Keratinocyte (primary cell): ENCODE measurements around the gene FMR1. TPM values are rescaled to one million over a fixed set of nuclear protein-coding genes. Genes with fewer than 3 reads are reported as not detected.

Experiments
- DNase-seq: peaks from one replicate; pipeline ENCODE4 v3.0.0-alpha.2; 2011; ENCODE audit warnings: low read depth, missing footprints, low spot score
- FAIRE-seq: peaks from 2 replicates; lab custom pipeline; 2011; peaks lifted over from hg19 to GRCh38; lab: Jason Lieb, UNC
- H2AFZ ChIP-seq: 2 replicates; pipeline ENCODE4 v1.6.0; 2012; ENCODE audit warnings: low read length, control low read depth, inconsistent platforms; ENCODE audit not compliant: control insufficient read depth
- H3K27ac ChIP-seq: 2 replicates; pipeline ENCODE4 v1.5.1; 2011; ENCODE audit warnings: low read length; ENCODE audit not compliant: control insufficient read depth, insufficient read depth
- H3K27me3 ChIP-seq: 3 replicates; pipeline ENCODE4 v1.6.0; 2011; ENCODE audit warnings: low read length; ENCODE audit not compliant: control insufficient read depth, insufficient read depth; ENCODE audit errors: extremely low read depth
- H3K36me3 ChIP-seq, 2 experiments: 2 replicates in 1 of 2; 3 replicates in 1 of 2; pipeline ENCODE4 v1.5.1; 2011; ENCODE audit warnings: low read length in 2 of 2, mild to moderate bottlenecking in 1 of 2; ENCODE audit not compliant: control insufficient read depth in 2 of 2, insufficient read depth in 2 of 2; ENCODE audit errors: extremely low read depth in 1 of 2
- H3K4me1 ChIP-seq: 3 replicates; pipeline ENCODE4 v1.5.1; 2011; ENCODE audit warnings: low read length; ENCODE audit not compliant: control insufficient read depth, insufficient read depth; ENCODE audit errors: extremely low read depth
- H3K4me2 ChIP-seq: 3 replicates; pipeline ENCODE4 v1.6.0; 2011; ENCODE audit warnings: low read depth, low read length; ENCODE audit not compliant: control insufficient read depth, insufficient read depth; ENCODE audit errors: extremely low read depth
- H3K4me3 ChIP-seq, 3 experiments: fragments of 200-600 bp in 1 of 3; sonication (generic) in 1 of 3; 2 replicates in 2 of 3; 3 replicates in 1 of 3; pipeline ENCODE4 v1.5.1; 2011 to 2016; ENCODE audit warnings: low read length in 3 of 3, mild to moderate bottlenecking in 3 of 3, control low read depth in 2 of 3, inconsistent platforms in 1 of 3, low read depth in 1 of 3, mixed read lengths in 1 of 3, mixed run types in 1 of 3, moderate library complexity in 1 of 3; ENCODE audit not compliant: control insufficient read depth in 2 of 3, insufficient read depth in 2 of 3; ENCODE audit errors: extremely low read depth in 1 of 3
- H3K79me2 ChIP-seq: 2 replicates; pipeline ENCODE4 v1.6.0; 2012; ENCODE audit warnings: low read length; ENCODE audit not compliant: control insufficient read depth, insufficient read depth
- H3K9ac ChIP-seq: 3 replicates; pipeline ENCODE4 v1.6.0; 2011; ENCODE audit warnings: low read length; ENCODE audit not compliant: control insufficient read depth, insufficient read depth; ENCODE audit errors: extremely low read depth
- H3K9me1 ChIP-seq: 3 replicates; pipeline ENCODE4 v1.6.0; 2011; ENCODE audit warnings: low read length; ENCODE audit not compliant: control insufficient read depth, insufficient read depth; ENCODE audit errors: extremely low read depth
- H3K9me3 ChIP-seq: 2 replicates; pipeline ENCODE4 v1.5.1; 2012; ENCODE audit warnings: low read depth, low read length; ENCODE audit not compliant: control insufficient read depth
- H4K20me1 ChIP-seq: 3 replicates; pipeline ENCODE4 v1.6.0; 2011; ENCODE audit warnings: low read length; ENCODE audit not compliant: control insufficient read depth, insufficient read depth; ENCODE audit errors: extremely low read depth
- CTCF ChIP-seq, 3 experiments: IDR thresholded peaks in 1 of 3; conservative IDR thresholded peaks in 1 of 3; optimal IDR thresholded peaks in 1 of 3; 2 replicates in 2 of 3; 3 replicates in 1 of 3; pipeline versions ENCODE3 to v1.5.1; 2011; ENCODE audit warnings: low read length in 3 of 3, mild to moderate bottlenecking in 3 of 3, moderate library complexity in 2 of 3, control low read depth in 1 of 3, inconsistent platforms in 1 of 3; ENCODE audit not compliant: insufficient read depth in 2 of 3; ENCODE audit errors: extremely low read depth in 1 of 3
- EZH2 ChIP-seq: IDR thresholded peaks from one replicate; pipeline ENCODE4 v1.6.1; 2012; ENCODE audit warnings: inconsistent platforms, mild to moderate bottlenecking, low read length, moderate library complexity
- dilution Hi-C: fragments of 300-500 bp; cut with MboI; formaldehyde crosslinking; loops from one replicate; pipeline ENCODE4 v1.7.0; 2020; ENCODE audit warnings: low sequenced_read_pairs; ENCODE audit not compliant: extremely low pct_ligation_motif_present
- polyA plus RNA-seq, 5 experiments: library from polyadenylated mRNA; depleted of rRNA in 3 of 5; stranded (reverse) in 3 of 5; stranded (forward) in 1 of 5; unstranded in 1 of 5; fragments of >200 nt; gene quantifications; 1 replicate in 1 of 5; 2 replicates in 3 of 5; 3 replicates in 1 of 5; pipeline versions ENCODE4 v1.2.1 to v1.2.3, GENCODE V29; 2011 to 2012; ENCODE audit warnings: missing spikeins in 2 of 5, low read depth in 1 of 5, low replicate concordance in 1 of 5

FMR1 gene
- polyA plus RNA-seq, 1 donor (not counting 4 experiments of a cell fraction or from before 2014, with no cell fraction given), result 26.0 TPM

GRCh38 chrX:147958291-147958690 lies 46.6 kb downstream of the FMR1 start:
- no peak for DNase-seq

GRCh38 chrX:147960722-147961121 lies 49.0 kb downstream of the FMR1 start:
- H3K36me3 ChIP-seq, result no peaks in the 10 kb centered on the region
- FAIRE-seq (no peak), DNase-seq (no peak)
- H3K9me1 ChIP-seq, result no peaks in the 10 kb centered on the region
- H3K9me3 ChIP-seq, result no peaks in the 10 kb centered on the region
- H3K4me2 ChIP-seq, result no peak overlapping the region
- peaks cover 3% of the 10 kb centered on the region for H3K4me1 ChIP-seq
- no peaks in the 10 kb centered on the region for H4K20me1 ChIP-seq
- H3K27ac ChIP-seq, result no peak overlapping the region
- no peaks in the 10 kb centered on the region for H3K79me2 ChIP-seq
- no peaks in the 10 kb centered on the region for H3K27me3 ChIP-seq
- TF ChIP-seq CTCF (optimal IDR thresholded peaks at IDR 0.05 in 1 of 3, IDR thresholded peaks at IDR 0.05 in 1 of 3, conservative IDR thresholded peaks at IDR 0.05 in 1 of 3; ENCODE audit: extremely low read depth in 1 of 3, insufficient read depth in 2 of 3, low read length in 3 of 3), result no peak
- no peak overlapping the region for H3K9ac ChIP-seq
- no peak overlapping the region for H3K4me3 ChIP-seq
- H2AFZ ChIP-seq, result no peak overlapping the region
- dilution Hi-C loops, result no loop called here

More at GRCh38 chrX:147958291-147958690, 46.6 kb downstream of the FMR1 start:
- FAIRE-seq, result no peak
- no peak overlapping the region for H3K27ac ChIP-seq
- H3K36me3 ChIP-seq, result no peaks in the 10 kb centered on the region
- TF ChIP-seq EZH2, result no peak
- TF ChIP-seq CTCF (optimal IDR thresholded peaks at IDR 0.05 in 1 of 3, IDR thresholded peaks at IDR 0.05 in 1 of 3, conservative IDR thresholded peaks at IDR 0.05 in 1 of 3; ENCODE audit: extremely low read depth in 1 of 3, insufficient read depth in 2 of 3, low read length in 3 of 3), result no peak
- H4K20me1 ChIP-seq, result no peaks in the 10 kb centered on the region
- dilution Hi-C loops, result no loop called here
- no peaks in the 10 kb centered on the region for H3K27me3 ChIP-seq
- H3K4me2 ChIP-seq, result no peak overlapping the region
- H3K4me1 ChIP-seq, result peaks cover 3% of the 10 kb centered on the region
- H2AFZ ChIP-seq, result no peak overlapping the region
- no peak overlapping the region for H3K4me3 ChIP-seq
- H3K9me3 ChIP-seq, result no peaks in the 10 kb centered on the region
- no peaks in the 10 kb centered on the region for H3K9me1 ChIP-seq
- no peaks in the 10 kb centered on the region for H3K79me2 ChIP-seq
- H3K9ac ChIP-seq, result no peak overlapping the region
